NCI-H446 treated with DMSO at 0.1 percent for 48 hours (cell line): ENCODE results near the gene ISCA1.

Source experiments
- DNase-seq: peaks from one replicate; lab custom pipeline; 2025; lab: John Stamatoyannopoulos, UW

The ISCA1 gene

GRCh38 chr9:86222667-86223066 lies 59.7 kb downstream of the ISCA1 start:
- DNase-seq = no peak

DNA sequence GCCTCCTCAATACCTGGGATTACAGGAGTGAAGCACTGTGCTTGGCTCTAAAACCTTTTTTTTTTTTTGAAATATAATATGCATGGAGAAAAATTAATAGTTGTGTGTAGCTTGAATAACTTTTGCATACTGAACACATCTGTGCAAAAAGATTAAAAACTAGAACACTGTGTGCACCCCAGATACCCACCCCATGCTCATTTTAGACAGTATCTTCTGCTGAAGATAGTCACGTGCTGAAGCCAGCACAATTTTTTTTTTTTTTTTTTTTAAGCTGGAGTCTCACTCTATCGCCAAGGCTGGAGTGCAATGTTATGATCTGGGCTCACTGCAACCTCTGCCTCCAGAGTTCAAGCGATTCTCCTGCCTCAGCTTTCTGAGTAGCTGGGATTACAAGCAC lies 62.7 kb downstream of the ISCA1 start:
- DNase-seq = no peak

DNA sequence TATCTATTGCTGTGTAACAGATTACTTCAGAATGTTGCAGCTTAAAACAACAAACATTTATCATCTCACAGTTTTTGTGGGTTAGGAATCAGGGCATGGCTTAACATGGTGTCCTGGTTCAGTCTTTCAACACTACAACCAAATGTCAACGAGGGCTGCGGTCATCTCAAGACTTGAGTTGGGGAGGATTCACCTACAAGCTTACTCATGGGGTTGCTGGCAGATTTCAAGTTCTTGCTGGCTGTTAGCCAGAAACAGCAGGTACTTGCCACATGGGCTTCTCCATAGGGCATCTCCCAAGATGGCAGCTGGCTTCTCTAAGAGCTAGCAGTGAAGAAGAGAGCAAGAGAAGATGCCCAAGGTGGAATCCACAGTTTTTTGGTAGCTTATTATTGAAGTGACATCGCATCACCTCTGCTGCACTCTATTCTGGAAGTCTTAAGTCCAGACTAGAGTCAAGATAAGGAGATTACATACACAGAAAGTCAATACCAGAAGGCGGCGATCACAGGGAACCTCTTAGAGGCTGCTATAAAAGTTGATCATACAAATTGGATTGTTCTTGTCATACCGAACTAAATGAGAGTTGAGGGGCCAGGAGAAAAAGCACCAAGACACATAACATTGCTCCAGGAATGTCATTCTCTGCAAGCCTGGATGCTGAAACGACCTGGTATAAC lies 65.1 kb downstream of the ISCA1 start:
- no peak for DNase-seq
